ENCODE results near the gene USP48.

USP48 gene

DNA sequence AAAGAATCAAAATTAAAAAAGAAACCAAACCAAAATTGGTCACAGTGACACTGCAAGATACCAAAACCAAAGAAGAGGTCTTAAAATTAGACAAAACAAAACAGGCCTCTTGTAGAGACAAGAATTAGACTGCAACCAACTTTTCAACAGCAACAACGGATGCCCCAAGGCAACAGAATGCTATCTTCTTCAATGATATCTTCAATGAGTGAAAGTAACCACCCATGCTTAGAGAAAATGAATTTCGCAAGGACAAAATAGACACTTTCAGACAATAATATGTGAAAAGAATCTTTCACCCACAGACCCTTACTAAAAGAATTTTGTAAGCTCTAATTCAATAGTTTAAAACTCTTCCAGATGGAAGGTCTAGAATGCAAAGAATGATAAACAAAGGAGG is 41.7 kb downstream of the USP48 start:
- no peaks in the 10 kb centered on the region for H3K27me3 ChIP-seq (ENCODE audit: insufficient read depth, low read length)
- H3K4me3 ChIP-seq (ENCODE audit: low read length), result no peak overlapping the region
- no peaks in the 10 kb centered on the region for H3K4me1 ChIP-seq (ENCODE audit: insufficient read depth, low read length)
- peaks cover 27% of the 10 kb centered on the region for H3K36me3 ChIP-seq (ENCODE audit: insufficient read depth, low read length)
- H2AFZ ChIP-seq (ENCODE audit: low read depth, low read length), result no peak overlapping the region
- H3K9me3 ChIP-seq (ENCODE audit: low read length), result no peaks in the 10 kb centered on the region

DNA sequence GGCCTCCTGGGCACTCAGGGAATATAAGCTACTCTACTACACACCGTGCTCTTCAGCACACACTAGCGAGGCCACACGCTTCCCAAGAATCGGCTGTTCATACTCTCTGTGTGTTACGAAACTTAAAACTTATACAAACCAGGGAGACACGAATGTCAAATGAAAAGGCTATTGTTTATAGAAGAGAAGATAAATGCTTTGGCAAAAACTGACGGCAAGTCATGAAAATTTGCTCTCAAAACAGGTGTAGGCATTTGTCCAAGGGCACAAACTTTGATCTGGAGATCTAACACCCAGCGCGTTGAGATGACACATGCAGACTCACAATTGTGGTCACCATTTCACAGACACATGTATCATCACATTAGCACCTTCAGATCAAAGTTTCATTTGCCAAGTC is 46.1 kb downstream of the USP48 start:
- H3K4me1 ChIP-seq (ENCODE audit: insufficient read depth, low read length), result no peaks in the 10 kb centered on the region
- H2AFZ ChIP-seq (ENCODE audit: low read depth, low read length), result no peak overlapping the region
- H3K4me3 ChIP-seq (ENCODE audit: low read length), result no peak overlapping the region
- peaks cover 44% of the 10 kb centered on the region for H3K36me3 ChIP-seq (ENCODE audit: insufficient read depth, low read length)
- no peaks in the 10 kb centered on the region for H3K27me3 ChIP-seq (ENCODE audit: insufficient read depth, low read length)
- no peaks in the 10 kb centered on the region for H3K9me3 ChIP-seq (ENCODE audit: low read length)

DNA sequence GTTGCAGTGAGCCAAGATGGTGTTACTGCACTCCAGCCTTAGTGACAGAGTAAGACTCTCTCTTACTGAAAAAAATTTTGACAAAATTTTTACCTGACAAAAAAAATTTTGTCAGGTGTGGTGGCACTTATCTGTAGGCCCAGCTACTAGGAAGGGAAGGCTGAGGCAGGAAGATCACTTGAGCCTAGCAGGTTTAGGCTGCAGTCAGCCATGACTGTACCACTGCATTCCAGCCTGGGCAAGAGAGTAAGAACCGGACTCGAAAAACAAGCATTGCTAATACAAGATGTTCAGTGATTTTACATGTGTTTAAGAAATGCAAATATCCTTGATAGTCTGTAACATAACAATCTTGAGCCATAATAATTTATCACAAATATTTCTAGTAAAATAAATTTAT is 46.9 kb downstream of the USP48 start:
- Histone ChIP-seq H3K9me3 (ENCODE audit: low read length) (no peaks in the 10 kb centered on the region), H3K4me3 (ENCODE audit: low read length) (no peak overlapping the region), H3K4me1 (ENCODE audit: insufficient read depth, low read length) (no peaks in the 10 kb centered on the region), H2AFZ (ENCODE audit: low read depth, low read length) (no peak overlapping the region), H3K36me3 (ENCODE audit: insufficient read depth, low read length) (peaks cover 47% of the 10 kb centered on the region), H3K27me3 (ENCODE audit: insufficient read depth, low read length) (no peaks in the 10 kb centered on the region)

- no peaks in the 10 kb centered on the region for H3K4me1 ChIP-seq (ENCODE audit: insufficient read depth, low read length)
- no peaks in the 10 kb centered on the region for H3K27me3 ChIP-seq (ENCODE audit: insufficient read depth, low read length)
- H3K36me3 ChIP-seq (ENCODE audit: insufficient read depth, low read length), result peaks cover 47% of the 10 kb centered on the region
- H3K4me3 ChIP-seq (ENCODE audit: low read length), result no peak overlapping the region
- H3K9me3 ChIP-seq (ENCODE audit: low read length), result no peaks in the 10 kb centered on the region
- no peak overlapping the region for H2AFZ ChIP-seq (ENCODE audit: low read depth, low read length)
These were observed 48.4 kb downstream of the USP48 start for GRCh38 chr1:21734526-21734925.

DNA sequence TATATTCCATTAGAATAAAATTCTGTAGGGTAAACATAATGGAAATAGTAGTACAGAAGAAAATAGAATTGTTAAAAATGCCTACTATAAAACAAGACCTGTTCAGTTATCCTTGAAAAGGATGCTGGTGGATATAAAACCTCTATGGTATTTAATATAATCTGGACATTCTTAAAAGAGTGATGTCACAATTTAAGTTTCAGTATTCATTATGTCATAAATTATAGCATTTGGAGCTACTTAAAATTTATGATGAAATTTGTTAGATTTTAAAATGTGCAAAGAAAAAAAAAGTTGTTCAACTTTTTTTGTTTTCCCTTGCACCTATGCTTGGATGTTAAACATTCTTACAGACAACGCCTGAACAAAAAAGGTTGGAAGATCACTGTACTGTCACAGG is 50.3 kb downstream of the USP48 start:
- H3K4me3 ChIP-seq (ENCODE audit: low read length), result no peak overlapping the region
- no peaks in the 10 kb centered on the region for H3K4me1 ChIP-seq (ENCODE audit: insufficient read depth, low read length)
- no peak overlapping the region for H2AFZ ChIP-seq (ENCODE audit: low read depth, low read length)
- H3K9me3 ChIP-seq (ENCODE audit: low read length), result no peaks in the 10 kb centered on the region
- H3K27me3 ChIP-seq (ENCODE audit: insufficient read depth, low read length), result no peaks in the 10 kb centered on the region
- H3K36me3 ChIP-seq (ENCODE audit: insufficient read depth, low read length), result peaks cover 56% of the 10 kb centered on the region

DNA sequence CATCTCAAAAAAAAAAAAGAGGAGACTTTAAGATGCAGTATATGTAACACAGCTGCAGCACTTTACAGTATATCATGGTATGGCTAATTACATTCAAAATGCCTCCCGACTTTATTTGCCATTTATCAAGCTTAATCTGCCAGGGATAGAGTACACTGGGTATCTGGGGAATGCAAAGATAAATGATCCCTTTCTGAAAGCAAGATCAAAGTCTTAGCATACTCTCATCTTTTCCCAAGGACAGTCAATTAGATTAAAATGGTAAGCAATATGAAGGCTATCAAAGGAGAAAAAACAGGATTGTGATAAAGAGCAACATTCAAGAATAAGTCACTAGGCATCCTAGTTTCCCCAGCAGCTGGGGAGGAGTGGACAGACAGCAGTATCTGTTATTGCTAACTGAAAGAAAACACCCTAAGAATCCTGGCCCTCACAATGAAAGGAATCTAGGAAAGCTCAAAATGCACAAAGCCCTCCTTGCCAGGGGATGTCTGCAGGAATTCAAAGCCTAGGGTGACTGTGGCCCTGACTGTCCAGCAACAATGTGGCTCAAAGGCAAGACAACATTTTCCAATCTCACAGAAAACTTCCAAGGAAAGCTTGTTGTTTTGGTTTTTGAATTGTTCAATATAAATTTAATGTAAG is 57.1 kb downstream of the USP48 start:
- Histone ChIP-seq H3K4me3 (ENCODE audit: low read length) (no peak overlapping the region), H3K9me3 (ENCODE audit: low read length) (no peaks in the 10 kb centered on the region), H3K36me3 (ENCODE audit: insufficient read depth, low read length) (peaks cover 30% of the 10 kb centered on the region), H3K4me1 (ENCODE audit: insufficient read depth, low read length) (peaks cover 20% of the 10 kb centered on the region), H3K27me3 (ENCODE audit: insufficient read depth, low read length) (no peaks in the 10 kb centered on the region), H2AFZ (ENCODE audit: low read depth, low read length) (no peak overlapping the region)

GRCh38 chr1:21724570-21724969 is 58.4 kb downstream of the USP48 start:
- Histone ChIP-seq H2AFZ (ENCODE audit: low read depth, low read length) (no peak overlapping the region), H3K4me3 (ENCODE audit: low read length) (no peak overlapping the region), H3K4me1 (ENCODE audit: insufficient read depth, low read length) (peaks cover 20% of the 10 kb centered on the region), H3K36me3 (ENCODE audit: insufficient read depth, low read length) (peaks cover 39% of the 10 kb centered on the region), H3K27me3 (ENCODE audit: insufficient read depth, low read length) (no peaks in the 10 kb centered on the region), H3K9me3 (ENCODE audit: low read length) (no peaks in the 10 kb centered on the region)

- Histone ChIP-seq H3K36me3 (ENCODE audit: insufficient read depth, low read length) (peaks cover 41% of the 10 kb centered on the region), H3K27me3 (ENCODE audit: insufficient read depth, low read length) (no peaks in the 10 kb centered on the region), H3K4me3 (ENCODE audit: low read length) (no peak overlapping the region), H3K9me3 (ENCODE audit: low read length) (no peaks in the 10 kb centered on the region), H3K4me1 (ENCODE audit: insufficient read depth, low read length) (peaks cover 20% of the 10 kb centered on the region), H2AFZ (ENCODE audit: low read depth, low read length) (no peak overlapping the region)
These were observed 58.9 kb downstream of the USP48 start for GRCh38 chr1:21724098-21724497.

DNA sequence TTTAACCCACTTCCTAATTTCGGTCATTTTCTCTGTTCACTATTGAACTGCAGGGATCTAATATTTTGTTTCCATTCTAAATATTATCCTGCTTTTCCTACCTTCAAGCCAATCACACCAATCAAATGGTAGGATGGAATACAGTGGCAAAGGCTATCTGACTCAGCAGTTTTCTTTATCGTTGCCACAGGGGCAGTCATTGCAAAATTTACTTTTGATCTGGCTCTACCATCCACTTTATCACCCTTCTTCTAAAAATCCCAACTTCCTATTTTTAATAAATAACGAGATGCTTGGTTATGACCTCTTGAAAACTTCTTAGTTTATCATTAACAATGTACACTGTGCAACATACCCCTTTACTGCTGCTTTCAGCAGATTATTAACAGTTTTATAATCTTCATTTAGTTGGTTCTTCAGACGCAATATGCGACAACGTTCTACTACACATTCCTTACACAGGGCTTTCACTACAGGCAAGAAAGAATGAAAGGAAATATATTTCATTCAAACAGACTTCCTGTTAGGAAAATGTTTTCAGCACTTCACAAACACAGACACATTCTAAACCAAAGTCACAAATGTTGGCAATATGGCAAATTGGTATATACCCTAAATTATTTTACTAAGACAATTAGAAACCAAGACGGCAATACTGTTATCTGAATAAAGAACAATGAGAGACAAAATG is 61.5 kb downstream of the USP48 start:
- Histone ChIP-seq H3K4me3 (ENCODE audit: low read length) (no peak overlapping the region), H3K27me3 (ENCODE audit: insufficient read depth, low read length) (no peaks in the 10 kb centered on the region), H3K4me1 (ENCODE audit: insufficient read depth, low read length) (peaks cover 11% of the 10 kb centered on the region), H3K9me3 (ENCODE audit: low read length) (no peaks in the 10 kb centered on the region), H3K36me3 (ENCODE audit: insufficient read depth, low read length) (peaks cover 52% of the 10 kb centered on the region), H2AFZ (ENCODE audit: low read depth, low read length) (no peak overlapping the region)

DNA sequence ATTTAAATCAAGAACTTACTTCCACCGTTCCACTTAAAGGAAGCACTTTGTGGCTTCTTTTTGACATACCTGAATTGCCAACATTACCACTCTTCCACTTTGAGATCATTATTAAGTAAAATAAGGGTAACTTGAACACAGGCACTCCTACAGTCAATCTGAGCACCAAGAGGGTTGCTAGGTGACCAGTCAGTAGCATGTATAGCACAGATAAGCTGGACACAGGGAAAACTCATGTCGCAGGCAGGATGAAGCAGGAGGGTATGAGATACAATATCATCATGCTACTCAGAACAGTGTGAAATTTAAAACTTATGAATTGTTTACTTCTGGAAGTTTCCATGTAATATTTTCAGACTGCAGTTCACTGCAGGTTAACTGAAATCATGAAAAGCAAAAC is 66.8 kb downstream of the USP48 start:
- Histone ChIP-seq H3K4me1 (ENCODE audit: insufficient read depth, low read length) (no peaks in the 10 kb centered on the region), H3K9me3 (ENCODE audit: low read length) (no peaks in the 10 kb centered on the region), H3K4me3 (ENCODE audit: low read length) (no peak overlapping the region), H3K36me3 (ENCODE audit: insufficient read depth, low read length) (peaks cover 81% of the 10 kb centered on the region), H2AFZ (ENCODE audit: low read depth, low read length) (no peak overlapping the region), H3K27me3 (ENCODE audit: insufficient read depth, low read length) (no peaks in the 10 kb centered on the region)

DNA sequence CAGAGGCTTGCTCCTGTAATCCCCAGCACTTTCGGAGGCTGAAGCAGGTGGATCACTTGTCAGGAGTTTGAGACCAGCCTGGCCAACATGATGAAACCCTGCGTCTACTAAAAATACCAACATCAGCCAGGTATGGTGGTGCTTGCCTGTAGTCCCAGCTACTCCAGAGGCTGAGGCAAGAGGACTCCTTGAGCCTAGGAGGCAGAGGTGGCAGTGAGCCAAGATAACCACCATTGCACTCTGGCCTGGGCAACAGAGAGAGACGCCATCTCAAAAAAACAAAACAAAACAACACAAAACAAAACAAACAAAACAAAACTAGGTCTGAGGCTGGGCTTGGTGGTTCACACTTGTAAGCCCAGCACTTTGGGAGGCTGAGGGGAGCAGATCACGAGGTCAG is 75.1 kb downstream of the USP48 start:
- Histone ChIP-seq H3K27me3 (ENCODE audit: insufficient read depth, low read length) (no peaks in the 10 kb centered on the region), H2AFZ (ENCODE audit: low read depth, low read length) (no peak overlapping the region), H3K4me1 (ENCODE audit: insufficient read depth, low read length) (peaks cover 6% of the 10 kb centered on the region), H3K36me3 (ENCODE audit: insufficient read depth, low read length) (peaks cover 41% of the 10 kb centered on the region), H3K9me3 (ENCODE audit: low read length) (no peaks in the 10 kb centered on the region), H3K4me3 (ENCODE audit: low read length) (no peak overlapping the region)

- Histone ChIP-seq H3K27me3 (ENCODE audit: insufficient read depth, low read length) (no peaks in the 10 kb centered on the region), H3K4me3 (ENCODE audit: low read length) (no peak overlapping the region), H3K4me1 (ENCODE audit: insufficient read depth, low read length) (peaks cover 6% of the 10 kb centered on the region), H3K36me3 (ENCODE audit: insufficient read depth, low read length) (peaks cover 44% of the 10 kb centered on the region), H3K9me3 (ENCODE audit: low read length) (no peaks in the 10 kb centered on the region), H2AFZ (ENCODE audit: low read depth, low read length) (no peak overlapping the region)
These were observed 75.7 kb downstream of the USP48 start for GRCh38 chr1:21707086-21707840.

GRCh38 chr1:21706151-21706835 is 76.7 kb downstream of the USP48 start:
- H3K27me3 ChIP-seq (ENCODE audit: insufficient read depth, low read length), result no peaks in the 10 kb centered on the region
- H3K36me3 ChIP-seq (ENCODE audit: insufficient read depth, low read length), result peaks cover 40% of the 10 kb centered on the region
- H2AFZ ChIP-seq (ENCODE audit: low read depth, low read length), result no peak overlapping the region
- H3K4me1 ChIP-seq (ENCODE audit: insufficient read depth, low read length), result peaks cover 6% of the 10 kb centered on the region
- no peak overlapping the region for H3K4me3 ChIP-seq (ENCODE audit: low read length)
- H3K9me3 ChIP-seq (ENCODE audit: low read length), result no peaks in the 10 kb centered on the region
